Osteoblast (primary cell): ENCODE data around the gene UBTD2. TPM values are rescaled to one million over a fixed set of nuclear protein-coding genes. Genes with fewer than 3 reads are reported as not detected.

Experiments
- DNase-seq: peaks from one replicate; pipeline ENCODE4 v3.0.0; 2011; ENCODE audit warnings: low spot score, mixed read lengths; ENCODE audit not compliant: insufficient read length; ENCODE audit errors: missing footprints
- H2AFZ ChIP-seq: 2 replicates; pipeline ENCODE4 v1.6.0; 2011; ENCODE audit warnings: mild to moderate bottlenecking, low read length
- H3K27ac ChIP-seq: 2 replicates; pipeline ENCODE4 v1.5.1; 2011; ENCODE audit warnings: mild to moderate bottlenecking, low read depth, low read length, moderate library complexity
- H3K27me3 ChIP-seq: 2 replicates; pipeline ENCODE4 v1.6.0; 2012; ENCODE audit warnings: mild to moderate bottlenecking, control low read depth, inconsistent platforms, low read length, moderate library complexity; ENCODE audit not compliant: insufficient read depth
- H3K36me3 ChIP-seq: 2 replicates; pipeline ENCODE4 v1.5.1; 2011; ENCODE audit warnings: mild to moderate bottlenecking, low read length, control low read depth, moderate library complexity; ENCODE audit not compliant: insufficient read depth
- H3K4me1 ChIP-seq: 2 replicates; pipeline ENCODE4 v1.5.1; 2011; ENCODE audit warnings: mild to moderate bottlenecking, low read length, control low read depth, moderate library complexity; ENCODE audit not compliant: insufficient read depth
- H3K4me2 ChIP-seq: 2 replicates; pipeline ENCODE4 v1.6.0; 2011; ENCODE audit warnings: mild to moderate bottlenecking, low read length; ENCODE audit not compliant: insufficient read depth
- H3K4me3 ChIP-seq: fragments of 200-600 bp; sonication (generic); 3 replicates; pipeline ENCODE4 v1.5.1; 2012; ENCODE audit warnings: mild to moderate bottlenecking, low read length, inconsistent platforms; ENCODE audit not compliant: insufficient read depth
- H3K79me2 ChIP-seq: 2 replicates; pipeline ENCODE4 v1.6.0; 2012; ENCODE audit warnings: mild to moderate bottlenecking, low read length, control low read depth, inconsistent platforms; ENCODE audit not compliant: insufficient read depth
- H3K9me3 ChIP-seq: 2 replicates; pipeline ENCODE4 v1.5.1; 2011; ENCODE audit warnings: low read depth, low read length, control low read depth
- H4K20me1 ChIP-seq: 2 replicates; pipeline ENCODE4 v1.6.0; 2012; ENCODE audit warnings: mild to moderate bottlenecking, low read length, control low read depth; ENCODE audit not compliant: insufficient read depth
- CTCF ChIP-seq: IDR thresholded peaks from 2 replicates; pipeline ENCODE4 v1.5.1; 2011; ENCODE audit warnings: mild to moderate bottlenecking, low read depth, low read length, moderate library complexity; ENCODE audit errors: extremely low read depth
- total RNA-seq: library from RNA; depleted of rRNA; stranded (reverse); fragments of >200 nt; gene quantifications from 2 replicates; pipeline ENCODE4 v1.2.3, GENCODE V29; 2012

The UBTD2 gene
- total RNA-seq, 1 donor, result 37.6 TPM

- H3K36me3 ChIP-seq, result peaks cover 12% of the 10 kb centered on the region
- no peaks in the 10 kb centered on the region for H3K4me1 ChIP-seq
- H3K27ac ChIP-seq, result no peak overlapping the region
- no peak overlapping the region for H2AFZ ChIP-seq
- H3K4me2 ChIP-seq, result no peak overlapping the region
- H3K27me3 ChIP-seq, result no peaks in the 10 kb centered on the region
- H3K79me2 ChIP-seq, result peaks cover 14% of the 10 kb centered on the region
- peaks cover 3% of the 10 kb centered on the region for H4K20me1 ChIP-seq
- DNase-seq, result no peak
- H3K9me3 ChIP-seq, result no peaks in the 10 kb centered on the region
- no peak overlapping the region for H3K4me3 ChIP-seq
- no peak for TF ChIP-seq CTCF
Observed at GRCh38 chr5:172224996-172225395, 58.6 kb downstream of the UBTD2 start.

GRCh38 chr5:172223901-172224873 is 59.4 kb downstream of the UBTD2 start:
- Histone ChIP-seq H3K79me2 (peaks cover 19% of the 10 kb centered on the region), H3K9me3 (no peaks in the 10 kb centered on the region), H2AFZ (no peak overlapping the region), H3K4me3 (no peak overlapping the region), H3K36me3 (peaks cover 12% of the 10 kb centered on the region), H3K4me2 (no peak overlapping the region), H3K4me1 (no peaks in the 10 kb centered on the region), H3K27me3 (no peaks in the 10 kb centered on the region), H3K27ac (no peak overlapping the region), H4K20me1 (peaks cover 3% of the 10 kb centered on the region)
- no peak for TF ChIP-seq CTCF
- DNase-seq, result no peak

- Histone ChIP-seq H3K27ac (no peak overlapping the region), H2AFZ (no peak overlapping the region), H3K4me2 (no peak overlapping the region), H3K27me3 (no peaks in the 10 kb centered on the region), H3K4me3 (no peak overlapping the region), H4K20me1 (peaks cover 9% of the 10 kb centered on the region), H3K79me2 (peaks cover 43% of the 10 kb centered on the region), H3K4me1 (no peaks in the 10 kb centered on the region), H3K36me3 (peaks cover 12% of the 10 kb centered on the region), H3K9me3 (no peaks in the 10 kb centered on the region)
- DNase-seq, result no peak
- no peak for TF ChIP-seq CTCF
Observed at GRCh38 chr5:172219296-172219695, 64.3 kb downstream of the UBTD2 start.

GRCh38 chr5:172216345-172216744 is 67.2 kb downstream of the UBTD2 start:
- no peak overlapping the region for H3K4me2 ChIP-seq
- H3K9me3 ChIP-seq, result no peaks in the 10 kb centered on the region
- no peak overlapping the region for H3K27ac ChIP-seq
- no peak overlapping the region for H3K4me3 ChIP-seq
- peaks cover 42% of the 10 kb centered on the region for H3K79me2 ChIP-seq
- no peaks in the 10 kb centered on the region for H3K27me3 ChIP-seq
- TF ChIP-seq CTCF, result no peak
- H3K4me1 ChIP-seq, result no peaks in the 10 kb centered on the region
- no peak for DNase-seq
- H4K20me1 ChIP-seq, result peaks cover 9% of the 10 kb centered on the region
- peaks cover 22% of the 10 kb centered on the region for H3K36me3 ChIP-seq
- H2AFZ ChIP-seq, result no peak overlapping the region
